ENCODE data around the gene NANOS1.
A peak's percentile ranks its signal among the peaks of the same experiment; 100 is the strongest.
"Not testable (repeated sequence)": the region's sequence is repeated elsewhere in the genome, so short reads cannot be mapped to it uniquely, and the experiment has no call there.

Gene NANOS1

DNA sequence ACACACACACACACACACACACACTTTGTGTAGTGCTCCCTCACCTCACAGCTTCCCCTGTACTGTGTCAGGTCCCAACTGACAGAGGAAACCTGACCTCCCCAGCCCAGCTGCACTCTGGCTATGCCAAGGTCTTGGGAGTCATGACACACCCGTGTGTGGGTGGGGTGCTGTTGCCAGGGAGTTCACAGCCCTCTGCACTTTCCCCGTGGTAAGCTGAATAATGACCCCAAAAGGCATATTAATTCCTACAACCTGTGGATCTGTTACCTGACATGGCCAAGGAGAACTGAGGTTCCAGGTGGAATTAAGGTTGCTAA is 8.9 kb upstream of the NANOS1 start:
- DNase-seq, result no peak

- no peak for DNase-seq
These were observed 6.5 kb upstream of the NANOS1 start for GRCh38 chr10:119022846-119023552.

GRCh38 chr10:119023553-119023868 is 6.0 kb upstream of the NANOS1 start:
- no peak for DNase-seq

DNA sequence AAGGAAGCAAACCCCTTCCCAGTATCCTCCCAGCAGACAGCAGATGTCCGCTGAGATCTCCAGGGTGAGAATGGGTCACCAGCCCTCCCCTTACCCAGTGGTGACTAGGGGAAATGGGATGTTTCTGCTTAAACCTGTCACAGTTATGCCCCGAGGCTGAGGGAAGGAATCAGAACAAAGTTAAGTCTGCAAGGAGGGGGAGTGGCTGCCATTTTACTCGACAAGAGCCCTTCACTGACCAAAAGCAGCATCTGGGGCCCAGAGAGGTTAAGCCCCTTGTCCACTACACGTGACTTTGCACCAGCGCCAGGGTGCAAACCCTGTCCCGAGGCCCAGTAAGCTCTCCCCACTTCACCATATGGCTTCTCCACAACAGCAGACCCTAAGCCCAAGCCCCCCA is 4.6 kb upstream of the NANOS1 start:
- DNase-seq, result no peak

DNA sequence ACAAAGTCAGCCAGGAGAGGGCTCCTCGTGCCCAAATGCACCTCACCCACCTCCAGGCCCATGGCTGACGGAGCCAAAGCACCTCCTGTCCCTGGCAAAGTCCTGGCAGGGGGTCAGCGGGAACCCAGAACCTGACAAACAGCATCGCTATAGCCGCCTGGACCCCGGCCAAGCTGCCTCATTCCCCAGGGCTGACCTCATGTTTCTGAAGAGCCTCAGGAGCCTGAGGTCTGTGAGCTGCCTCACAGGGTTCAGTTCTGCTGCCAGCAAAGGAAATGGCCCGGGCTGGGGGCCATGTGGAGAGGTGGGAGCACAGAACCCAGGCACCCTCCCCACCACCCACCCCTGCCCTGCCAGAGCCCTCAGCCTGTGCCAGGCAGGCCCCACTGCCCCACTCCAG is 4.2 kb upstream of the NANOS1 start:
- DNase-seq, result no peak

- DNase-seq, result no peak
These were observed 3.7 kb upstream of the NANOS1 start for GRCh38 chr10:119025776-119026175.

DNA sequence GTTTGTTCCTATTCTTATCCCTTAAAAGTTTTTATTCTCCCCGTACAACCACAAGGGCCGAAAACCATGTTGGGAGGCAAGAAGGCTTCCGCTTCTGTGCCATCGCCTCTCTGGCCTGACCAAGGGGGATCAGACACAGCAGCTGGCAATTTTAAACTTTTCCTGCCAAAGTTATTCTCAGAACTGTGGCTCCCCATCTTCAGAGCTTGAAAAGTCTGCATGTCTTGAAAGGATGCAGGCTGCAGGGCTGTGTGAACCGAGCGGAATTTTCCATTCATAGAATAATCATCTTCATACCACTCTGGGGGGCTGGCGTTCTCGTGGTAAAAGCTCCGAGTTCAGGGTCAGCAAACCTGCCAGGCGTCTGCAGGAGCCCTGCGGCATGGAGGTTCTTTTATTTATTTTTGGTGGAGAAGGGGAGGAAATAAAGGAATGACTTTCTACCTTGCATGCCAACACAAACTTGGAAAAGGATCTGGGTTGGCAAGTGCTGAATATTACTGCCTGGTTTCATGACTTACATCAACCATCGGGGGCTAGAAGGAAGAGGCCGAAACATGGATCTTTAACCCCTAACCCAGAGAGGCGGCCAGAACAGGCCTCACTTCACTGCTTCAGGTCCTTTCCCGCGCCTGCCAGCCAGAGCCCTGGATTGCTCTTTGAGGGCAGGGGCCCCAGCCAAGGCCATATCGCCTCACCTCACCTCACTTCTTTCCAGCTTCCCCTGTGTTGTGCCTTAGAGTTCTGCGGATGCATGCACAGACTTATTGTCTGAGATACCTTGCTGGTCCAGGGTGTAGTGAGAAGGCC is 3.0 kb upstream of the NANOS1 start:
- DNase-seq, result no peak

DNA sequence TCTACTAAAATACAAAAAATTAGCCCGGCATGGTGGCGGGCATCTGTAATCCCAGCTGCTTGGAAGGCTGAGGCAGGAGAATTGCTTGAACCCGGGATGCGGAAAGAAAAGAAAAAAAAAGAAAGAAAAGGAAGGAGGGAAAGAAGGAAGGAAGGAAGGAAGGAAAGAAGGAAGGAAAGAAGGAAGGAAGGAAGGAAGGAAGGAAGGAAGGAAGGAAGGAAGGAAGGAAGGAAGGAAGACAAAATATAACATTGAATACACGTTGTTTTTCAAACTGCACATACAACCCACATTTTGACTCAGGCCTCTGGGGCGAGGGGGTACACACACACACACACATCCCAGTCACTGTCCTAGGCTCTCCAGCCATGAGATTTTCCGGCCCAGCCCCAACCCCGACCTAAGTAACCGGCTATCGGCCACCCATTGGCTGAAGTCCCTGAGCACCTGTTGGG is 1.0 kb upstream of the NANOS1 start:
- not testable (repeated sequence) for DNase-seq

DNA sequence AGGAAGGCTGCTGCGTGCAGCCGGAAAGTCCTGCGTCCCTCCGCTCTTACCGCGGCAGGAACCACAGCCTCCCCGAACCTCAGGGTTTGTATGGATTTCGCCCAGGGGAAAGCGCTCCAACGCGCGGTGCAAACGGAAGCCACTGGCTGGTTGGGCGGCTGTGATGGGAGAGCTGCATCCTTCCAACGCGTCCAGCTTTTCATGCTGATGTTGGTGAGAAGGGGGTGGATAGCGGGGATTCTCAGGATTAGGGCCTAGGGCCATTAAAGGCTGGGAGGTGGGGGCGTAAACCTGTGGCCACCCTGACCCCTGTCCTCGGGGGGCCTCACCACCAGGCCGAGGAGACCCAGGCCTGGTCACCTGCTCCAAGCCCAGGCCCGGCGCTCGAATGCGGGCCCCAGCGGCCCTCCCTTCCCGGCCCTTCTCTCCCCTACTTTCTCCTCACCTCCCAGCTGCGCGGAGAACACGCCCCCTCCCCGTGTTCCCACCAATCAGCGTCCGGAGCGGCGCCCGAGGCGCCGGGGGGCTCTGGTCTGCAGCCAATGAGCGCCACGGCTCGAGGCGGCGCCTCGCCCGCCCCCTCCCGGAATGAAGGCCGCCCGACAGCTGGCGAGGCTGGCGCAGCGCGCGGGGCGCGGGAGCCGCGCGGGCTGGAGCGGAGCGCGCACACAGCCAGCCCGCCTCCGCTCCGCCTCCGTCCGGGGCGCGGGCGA is 458 bp upstream of the NANOS1 start:
- DNase-seq, result peak; percentile 93

DNA sequence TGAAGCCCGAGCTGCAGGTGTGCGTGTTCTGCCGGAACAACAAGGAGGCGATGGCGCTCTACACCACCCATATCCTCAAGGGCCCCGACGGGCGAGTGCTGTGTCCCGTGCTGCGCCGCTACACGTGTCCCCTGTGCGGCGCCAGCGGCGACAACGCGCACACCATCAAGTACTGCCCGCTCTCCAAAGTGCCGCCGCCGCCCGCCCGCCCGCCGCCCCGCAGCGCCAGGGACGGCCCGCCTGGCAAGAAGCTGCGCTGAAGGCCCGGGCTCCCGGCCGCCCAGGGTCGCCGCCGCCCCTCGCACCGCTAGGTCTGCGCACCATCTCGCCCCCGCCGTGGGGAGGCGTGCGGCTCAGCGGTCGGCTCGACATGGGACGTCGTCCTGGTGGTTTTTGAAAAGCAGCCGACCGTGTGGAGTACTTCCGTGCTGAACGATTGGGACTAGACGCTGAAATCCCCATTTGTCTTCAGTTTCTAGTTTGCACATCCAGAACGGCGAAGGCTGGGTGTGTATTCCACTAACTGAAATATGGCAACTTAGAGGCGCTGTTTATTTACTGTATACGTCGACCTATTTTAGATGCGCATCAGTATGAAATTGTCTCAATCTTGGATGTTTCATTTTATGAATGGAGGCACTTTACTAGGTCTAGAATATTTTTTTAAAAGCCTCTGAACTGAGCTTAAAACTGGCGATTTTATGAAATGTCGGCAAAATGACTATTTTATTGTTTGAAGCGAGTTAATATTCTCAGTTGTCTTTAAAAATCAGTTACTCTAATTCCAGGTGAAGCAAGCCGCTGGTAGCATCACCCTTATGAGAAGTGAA is 1.1 kb downstream of the NANOS1 start:
- DNase-seq, result peak; percentile 25

- no peak for DNase-seq
These were observed 2.1 kb downstream of the NANOS1 start for GRCh38 chr10:119031496-119032059.

DNA sequence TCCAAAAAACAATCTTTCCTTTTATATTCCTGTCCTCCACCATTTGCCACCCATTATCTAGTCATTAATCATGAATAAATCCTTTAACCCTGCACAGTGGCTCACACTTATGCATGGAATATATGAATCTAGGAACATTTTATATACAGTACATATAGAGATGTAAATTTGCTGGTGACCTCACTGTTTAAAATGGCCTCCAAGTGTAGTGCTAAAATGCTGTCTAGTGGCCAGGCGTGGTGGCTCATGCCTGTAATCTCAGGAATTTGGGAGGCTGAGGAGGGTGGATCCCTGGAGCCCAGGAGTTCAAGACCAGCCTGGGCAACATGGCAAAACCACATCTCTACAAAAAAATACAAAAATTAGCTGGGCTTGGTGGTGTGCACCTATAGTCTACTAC is 9.6 kb downstream of the NANOS1 start:
- DNase-seq, result no peak

GRCh38 chr10:119041326-119041725 is 11.8 kb downstream of the NANOS1 start:
- DNase-seq, result no peak

GRCh38 chr10:119042169-119042568 is 12.7 kb downstream of the NANOS1 start:
- no peak for DNase-seq

DNA sequence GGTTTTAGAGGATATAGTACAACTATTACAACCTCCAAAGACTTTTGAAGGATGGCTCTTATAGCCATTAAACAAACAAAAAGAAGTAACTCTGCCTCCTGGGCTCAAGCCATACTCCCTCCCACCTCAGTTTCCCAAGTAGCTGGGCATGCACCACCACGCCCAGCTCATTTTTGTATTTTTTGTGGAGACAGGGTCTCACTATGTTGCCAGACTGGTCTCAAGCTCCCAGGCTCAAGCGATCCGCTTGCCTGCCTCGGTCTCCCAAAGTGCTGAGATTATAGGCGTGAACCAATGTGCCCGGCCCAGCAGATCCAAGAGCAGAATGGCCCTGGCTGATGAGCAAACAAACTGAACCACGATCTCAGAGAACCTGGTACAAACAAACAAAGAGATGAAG is 16.0 kb downstream of the NANOS1 start:
- DNase-seq, result no peak

DNA sequence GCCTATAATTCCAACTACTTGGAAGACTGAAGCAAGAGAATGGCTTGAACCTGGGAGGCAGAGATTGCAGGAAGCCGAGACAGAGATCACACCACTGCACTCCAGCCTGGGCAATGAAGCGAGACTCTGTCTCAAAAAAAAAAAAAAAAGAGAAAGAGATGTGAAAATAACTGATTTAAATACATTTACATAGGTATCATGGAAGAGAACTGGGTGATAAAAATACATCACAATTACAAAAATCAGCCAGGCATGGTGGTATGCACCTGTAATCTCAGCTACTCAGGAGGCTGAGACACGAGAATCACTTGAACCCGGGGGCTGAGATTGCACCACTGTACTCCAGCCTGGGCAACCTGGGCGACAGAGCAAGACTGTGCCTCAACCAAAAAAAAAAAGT is 19.8 kb downstream of the NANOS1 start:
- no peak for DNase-seq

DNA sequence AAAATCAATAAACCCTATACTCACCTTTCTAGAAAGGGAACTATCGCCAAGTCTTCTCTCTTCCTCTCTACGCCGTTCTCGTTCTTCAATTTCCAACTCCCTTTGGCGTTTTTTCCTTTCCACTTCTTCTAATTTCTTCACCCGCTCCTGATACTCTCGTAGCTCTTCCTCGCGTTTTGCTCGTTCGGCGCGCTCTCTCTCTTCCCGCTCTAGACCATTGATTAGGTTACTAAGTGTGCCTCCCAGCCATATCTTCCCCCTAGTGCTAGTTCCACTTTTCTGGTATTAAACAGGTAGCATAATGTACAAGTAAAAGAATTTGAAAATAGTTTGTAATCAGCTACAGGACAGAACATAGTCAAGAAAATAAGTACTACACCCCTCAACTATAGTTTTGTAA is 20.3 kb downstream of the NANOS1 start:
- DNase-seq, result no peak

GRCh38 chr10:119051775-119052174 is 22.3 kb downstream of the NANOS1 start:
- no peak for DNase-seq

DNA sequence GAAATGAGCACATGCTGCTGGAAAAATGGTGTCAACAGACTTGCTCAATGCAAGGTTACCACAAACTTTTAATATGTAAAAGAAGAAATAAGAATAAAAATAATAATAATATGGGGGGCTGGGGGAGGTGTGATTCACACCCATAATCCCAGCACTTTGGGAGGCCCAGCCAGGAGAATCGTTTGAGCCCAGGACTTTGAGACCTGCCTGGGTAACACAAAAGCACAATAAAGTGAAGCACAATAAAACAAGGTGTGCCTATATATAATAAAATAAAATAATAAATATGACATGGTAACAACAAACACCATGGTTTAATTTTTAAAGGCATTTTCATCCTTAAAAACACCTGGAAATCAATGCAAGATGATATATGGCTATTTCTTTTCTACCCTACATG is 26.0 kb downstream of the NANOS1 start:
- DNase-seq, result no peak

DNA sequence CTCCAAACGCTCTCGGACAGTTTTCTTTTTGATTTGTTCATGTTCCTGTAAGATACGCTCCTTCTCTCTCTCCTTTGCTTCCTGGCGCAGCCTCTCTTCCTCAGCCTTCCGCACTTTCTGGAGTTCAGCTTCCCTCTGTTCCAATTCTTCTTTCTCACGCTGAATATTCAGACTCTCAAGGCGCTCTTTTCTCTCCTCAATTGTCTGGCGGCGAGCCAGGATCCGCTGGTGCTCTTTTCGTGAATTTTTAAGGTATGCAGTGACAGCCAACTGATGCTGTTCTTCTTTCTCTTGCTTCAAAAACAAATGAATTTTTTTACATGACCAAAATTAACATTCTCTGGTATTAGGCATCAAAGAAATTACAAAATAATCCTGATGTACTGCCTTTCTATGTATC is 28.5 kb downstream of the NANOS1 start:
- no peak for DNase-seq

DNA sequence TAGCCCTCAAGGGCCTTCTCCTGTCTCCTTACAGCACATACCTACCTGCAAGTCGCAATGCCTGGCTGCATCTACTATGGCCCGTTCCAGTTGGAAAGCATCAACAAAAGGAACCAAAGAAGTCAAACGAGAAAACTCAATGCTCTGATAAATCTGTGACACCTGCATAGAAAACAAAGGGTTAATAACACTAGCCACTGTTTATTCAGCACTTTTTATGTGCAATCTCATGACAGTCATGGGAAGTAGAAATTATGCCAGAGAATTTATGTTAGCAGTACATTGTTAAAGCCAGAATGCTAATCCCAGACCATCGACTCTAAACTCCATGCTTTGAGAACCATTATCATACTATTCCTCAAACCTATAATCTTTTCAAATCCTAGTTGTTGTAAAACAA is 30.0 kb downstream of the NANOS1 start:
- no peak for DNase-seq

GRCh38 chr10:119060107-119060506 is 30.6 kb downstream of the NANOS1 start:
- DNase-seq, result no peak

- no peak for DNase-seq
These were observed 31.8 kb downstream of the NANOS1 start for GRCh38 chr10:119061352-119061751.
